AG04450 (cell line): ENCODE measurements around the gene TCF7L1. TPM values are rescaled to one million over a fixed set of nuclear protein-coding genes. Genes with fewer than 3 reads are reported as not detected.

Source experiments
- CTCF ChIA-PET: fragments of 300-600, 350-600 bp; formaldehyde crosslinking; extraction: SDS; loops from one replicate; lab custom pipeline; 2022; ENCODE audit warnings: antibody characterized with exemption, inconsistent platforms; lab: Charles Lee
- POLR2A ChIA-PET: fragments of 350-600 bp; formaldehyde crosslinking; extraction: SDS; loops from one replicate; lab custom pipeline; 2021; ENCODE audit warnings: antibody characterized with exemption, inconsistent platforms; lab: Yijun Ruan, JAX
- DNase-seq: peaks from one replicate; pipeline ENCODE4 v3.0.0-alpha.2; 2011; ENCODE audit warnings: low read depth, low spot score
- H3K27ac ChIP-seq: one replicate; pipeline ENCODE4 v1.5.1; 2012; ENCODE audit warnings: low read depth, low read length, control low read depth
- H3K27me3 ChIP-seq: one replicate; pipeline ENCODE4 v1.6.0; 2012; ENCODE audit warnings: low read length; ENCODE audit not compliant: control insufficient read depth, insufficient read depth
- H3K4me3 ChIP-seq: 2 replicates; pipeline ENCODE4 v1.5.1; 2011; ENCODE audit warnings: mild to moderate bottlenecking, low read depth, low read length, control low read depth
- H3K9me3 ChIP-seq: 2 replicates; pipeline ENCODE4 v1.5.1; 2012; ENCODE audit warnings: low read length; ENCODE audit not compliant: control insufficient read depth, insufficient read depth
- CTCF ChIP-seq: IDR thresholded peaks from 2 replicates; pipeline ENCODE4 v1.5.1; 2011; ENCODE audit warnings: low read depth, low read length, control low read depth, inconsistent platforms
- polyA plus RNA-seq: library from polyadenylated mRNA; depleted of rRNA; stranded (reverse); fragments of >200 nt; gene quantifications from 2 replicates; pipeline ENCODE4 v1.2.3, GENCODE V29; 2011

The TCF7L1 gene
- polyA plus RNA-seq, 1 experiment = 2.7 TPM

GRCh38 chr2:85163675-85164074, 30.5 kb downstream of the TCF7L1 start:
- no peak for TF ChIP-seq CTCF
- Histone ChIP-seq H3K4me3 (no peak overlapping the region), H3K9me3 (no peaks in the 10 kb centered on the region), H3K27ac (no peak overlapping the region), H3K27me3 (no peaks in the 10 kb centered on the region)
- CTCF ChIA-PET = interaction anchor here (1.0 to 2.7 kb wide), 4 partner anchors 47 to 137 kb away, joined by 3 to 15 read pairs (median 4); no protein-coding TSS in a partner anchor
- no peak for DNase-seq
- POLR2A ChIA-PET = interaction anchor here (1.5 kb wide), 1 partner anchor 85 kb away, joined by 6 read pairs; no protein-coding TSS in a partner anchor

DNA sequence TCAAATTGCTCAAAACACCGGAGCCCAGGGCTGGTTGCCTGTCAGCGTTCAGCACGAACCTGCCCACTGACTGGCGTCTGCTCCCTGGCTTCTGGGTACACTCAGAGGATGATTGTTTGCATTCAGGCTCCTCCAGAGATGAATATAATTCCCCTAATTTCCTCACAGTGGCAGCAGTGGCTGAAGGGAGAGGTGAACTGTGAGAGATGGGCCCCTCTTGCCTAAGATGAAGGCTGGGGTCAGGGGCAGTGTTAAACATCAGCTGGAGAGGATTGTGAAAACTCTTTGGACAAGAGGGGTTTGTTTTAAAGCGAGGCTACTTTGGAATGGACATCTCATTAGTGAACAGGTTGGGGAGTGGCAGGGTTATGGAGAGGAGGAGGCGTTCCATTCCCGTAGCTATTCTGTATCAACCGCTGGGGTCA, 31.0 kb downstream of the TCF7L1 start:
- Histone ChIP-seq H3K27me3 (no peaks in the 10 kb centered on the region), H3K4me3 (no peak overlapping the region), H3K9me3 (no peaks in the 10 kb centered on the region), H3K27ac (no peak overlapping the region)
- no peak for TF ChIP-seq CTCF
- DNase-seq = no peak
- ChIA-PET CTCF (interaction anchor here (1.0 to 2.7 kb wide), 2 partner anchors 121 to 136 kb away, joined by 3 to 15 read pairs; no protein-coding TSS in a partner anchor), POLR2A (no interaction called here)

- CTCF ChIA-PET = interaction anchor here (0.6 to 1.0 kb wide), 2 partner anchors 15 to 100 kb away, joined by 3 to 4 read pairs; no protein-coding TSS in a partner anchor
- Histone ChIP-seq H3K4me3 (no peak overlapping the region), H3K9me3 (no peaks in the 10 kb centered on the region), H3K27ac (no peak overlapping the region), H3K27me3 (no peaks in the 10 kb centered on the region)
- TF ChIP-seq CTCF = no peak
- no peak for DNase-seq
- POLR2A ChIA-PET = no interaction called here
Measured at GRCh38 chr2:85165088-85165690, 32.0 kb downstream of the TCF7L1 start.

GRCh38 chr2:85166021-85166420, 32.8 kb downstream of the TCF7L1 start:
- no peak for TF ChIP-seq CTCF
- POLR2A ChIA-PET = no interaction called here
- CTCF ChIA-PET = interaction anchor here (1.0 kb wide), 1 partner anchor 99 kb away, joined by 3 read pairs; no protein-coding TSS in a partner anchor

DNA sequence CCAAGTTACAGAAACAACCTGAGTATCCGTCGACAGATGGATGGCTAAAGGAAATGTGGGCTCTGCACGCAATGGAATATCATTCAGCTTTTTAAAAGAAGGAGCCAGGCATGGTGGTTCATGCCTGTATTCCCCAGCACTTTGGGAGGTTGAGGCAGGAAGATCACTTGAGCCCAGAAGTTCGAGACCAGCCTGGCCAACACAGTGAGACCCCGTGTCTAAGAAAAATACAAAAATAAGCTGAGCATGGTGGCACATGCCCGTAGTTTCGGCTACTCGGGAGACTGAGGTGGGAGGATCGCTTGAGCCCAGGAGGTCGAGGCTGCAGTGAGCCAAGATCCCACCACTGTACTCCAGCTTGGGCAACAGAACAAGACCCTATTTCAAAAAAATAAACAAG, 34.3 kb downstream of the TCF7L1 start:
- Histone ChIP-seq H3K4me3 (no peak overlapping the region), H3K9me3 (no peaks in the 10 kb centered on the region), H3K27me3 (no peaks in the 10 kb centered on the region), H3K27ac (no peak overlapping the region)
- POLR2A ChIA-PET = no interaction called here
- TF ChIP-seq CTCF = no peak
- CTCF ChIA-PET = interaction anchor here (0.8 to 1.0 kb wide), 2 partner anchors 117 to 133 kb away, joined by 3 read pairs; no protein-coding TSS in a partner anchor
- no peak for DNase-seq

More at GRCh38 chr2:85166021-85166420, 32.8 kb downstream of the TCF7L1 start:
- no peaks in the 10 kb centered on the region for H3K27me3 ChIP-seq
- no peak for DNase-seq
- no peaks in the 10 kb centered on the region for H3K9me3 ChIP-seq
- H3K4me3 ChIP-seq = no peak overlapping the region
- no peak overlapping the region for H3K27ac ChIP-seq
